CD14-positive monocyte (primary cell): Measurements from ENCODE around the gene HPS4. TPM values are rescaled to one million over a fixed set of nuclear protein-coding genes. Genes with fewer than 3 reads are reported as not detected.

Experiments used
- DNase-seq, 3 donors: peaks; one replicate each; pipeline ENCODE4 v3.0.0-alpha.2; 2011 to 2022
- H2AFZ ChIP-seq: 2 replicates; pipeline ENCODE4 v1.6.0; 2012; ENCODE audit warnings: mild to moderate bottlenecking, low read depth, low read length, inconsistent platforms; ENCODE audit not compliant: insufficient read depth, poor library complexity, severe bottlenecking
- H3K27ac ChIP-seq, 2 donors: 1 replicate in 1 of 2; 2 replicates in 1 of 2; pipeline ENCODE4 v1.5.1; 2012 to 2013; ENCODE audit warnings: low read length in 2 of 2, control low read depth in 1 of 2, inconsistent platforms in 1 of 2, low read depth in 1 of 2, mild to moderate bottlenecking in 1 of 2
- H3K27me3 ChIP-seq, 2 donors: one replicate each; pipeline versions ENCODE4 v1.6.0 to v1.6.1; 2011 to 2013; ENCODE audit warnings: low read length in 2 of 2; ENCODE audit not compliant: control insufficient read depth in 2 of 2, insufficient read depth in 2 of 2
- H3K36me3 ChIP-seq, 2 donors: replicated peaks in 1 of 2; 1 replicate in 1 of 2; 2 replicates in 1 of 2; pipeline versions ENCODE4 v1.5.1 to v1.6.1; 2012 to 2013; ENCODE audit warnings: low read length in 2 of 2, control low read depth in 1 of 2, inconsistent platforms in 1 of 2, mild to moderate bottlenecking in 1 of 2; ENCODE audit not compliant: insufficient read depth in 2 of 2, control insufficient read depth in 1 of 2
- H3K4me1 ChIP-seq, 2 donors: 1 replicate in 1 of 2; 2 replicates in 1 of 2; pipeline versions ENCODE4 v1.5.1 to v1.6.1; 2012 to 2013; ENCODE audit warnings: low read length in 2 of 2, control low read depth in 1 of 2, inconsistent platforms in 1 of 2, mild to moderate bottlenecking in 1 of 2, moderate library complexity in 1 of 2; ENCODE audit not compliant: insufficient read depth in 2 of 2, control insufficient read depth in 1 of 2
- H3K4me2 ChIP-seq: replicated peaks from 2 replicates; pipeline ENCODE3; 2012; ENCODE audit warnings: low read length, moderate library complexity, mild to moderate bottlenecking; ENCODE audit not compliant: poor library complexity, severe bottlenecking; ENCODE audit errors: extremely low read depth
- H3K4me3 ChIP-seq, 3 experiments: fragments of 200-600 bp in 1 of 3; sonication (generic) in 1 of 3; replicated peaks in 1 of 3; 1 replicate in 2 of 3; 2 replicates in 1 of 3; pipeline ENCODE4 v1.5.1; 2011 to 2013; ENCODE audit warnings: low read length in 3 of 3, mild to moderate bottlenecking in 3 of 3, control low read depth in 2 of 3, low read depth in 2 of 3, inconsistent platforms in 1 of 3, moderate library complexity in 1 of 3
- H3K79me2 ChIP-seq: 2 replicates; pipeline ENCODE4 v1.6.0; 2012; ENCODE audit warnings: mild to moderate bottlenecking, control low read depth, inconsistent platforms, low read length, moderate library complexity; ENCODE audit not compliant: insufficient read depth
- H3K9ac ChIP-seq: 2 replicates; pipeline ENCODE4 v1.6.0; 2017; ENCODE audit warnings: low read length, mild to moderate bottlenecking; ENCODE audit not compliant: insufficient read depth, poor library complexity, severe bottlenecking
- H3K9me3 ChIP-seq, 2 donors: replicated peaks in 1 of 2; 1 replicate in 1 of 2; 2 replicates in 1 of 2; pipeline versions ENCODE4 v1.5.1 to v1.6.1; 2012 to 2013; ENCODE audit warnings: low read length in 2 of 2, control low read depth in 1 of 2; ENCODE audit not compliant: control insufficient read depth in 1 of 2, insufficient read depth in 1 of 2
- H4K20me1 ChIP-seq: 2 replicates; pipeline ENCODE4 v1.6.0; 2012; ENCODE audit warnings: mild to moderate bottlenecking, low read length, control low read depth, moderate library complexity; ENCODE audit not compliant: insufficient read depth
- H3K27ac Mint-ChIP-seq, 7 donors: one replicate each; pipeline ENCODE4 v1.8.0; 2020; ENCODE audit warnings: mild to moderate bottlenecking in 7 of 7, mixed read lengths in 7 of 7, moderate library complexity in 6 of 7, inconsistent platforms in 2 of 7
- H3K27me3 Mint-ChIP-seq, 3 donors: one replicate each; pipeline ENCODE4 v1.8.0; 2021 to 2022; ENCODE audit warnings: low read depth in 3 of 3, mild to moderate bottlenecking in 3 of 3, mixed read lengths in 3 of 3, moderate library complexity in 3 of 3, inconsistent platforms in 1 of 3
- H3K36me3 Mint-ChIP-seq, 2 donors: one replicate each; pipeline ENCODE4 v1.8.0; 2020; ENCODE audit warnings: mixed read lengths in 2 of 2, inconsistent platforms in 1 of 2, mild to moderate bottlenecking in 1 of 2
- H3K4me1 Mint-ChIP-seq: one replicate; pipeline ENCODE4 v1.8.0; 2020; ENCODE audit warnings: mild to moderate bottlenecking, mixed read lengths
- H3K4me3 Mint-ChIP-seq, 2 donors: one replicate each; pipeline ENCODE4 v1.8.0; 2020; ENCODE audit warnings: mild to moderate bottlenecking in 2 of 2, mixed read lengths in 2 of 2, moderate library complexity in 1 of 2
- H3K9me3 Mint-ChIP-seq, 7 donors: one replicate each; pipeline ENCODE4 v1.8.0; 2020 to 2022; ENCODE audit warnings: mixed read lengths in 7 of 7, mild to moderate bottlenecking in 6 of 7, moderate library complexity in 6 of 7, inconsistent platforms in 2 of 7
- WGBS: methylation state at CpG from one replicate; pipeline ENCODE4 v1.1.5; 2013; ENCODE audit warnings: missing lambda C conversion rate; ENCODE audit not compliant: insufficient coverage; 5-methylcytosine and 5-hydroxymethylcytosine counted together
- intact Hi-C, 2 donors: fragments of 100-400 bp; cut with micrococcal nuclease; formaldehyde crosslinking; loops; one replicate each; pipeline versions ENCODE4 v1.15.0 to v1.15.1; 2023
- polyA plus RNA-seq, 3 donors: library from polyadenylated mRNA; depleted of rRNA in 1 of 3; unstranded in 2 of 3; stranded (reverse) in 1 of 3; fragments of 300-500 nt in 2 of 3; fragments of >200 nt in 1 of 3; fragmentation: Illumina TruSeq in 2 of 3; gene quantifications; 1 replicate in 2 of 3; 2 replicates in 1 of 3; pipeline ENCODE4 v1.2.3, GENCODE V29; 2012 to 2021
- TF ChIP-seq, protein P1 (sequence below): fragments of 200-600 bp; IDR thresholded peaks from one replicate; pipeline ENCODE4 v1.8.0; 2022; ENCODE audit warnings: antibody characterized with exemption, mild to moderate bottlenecking

Gene HPS4
- polyA plus RNA-seq, 3 donors = 5.7 to 21.6 (median 7.5) TPM

DNA sequence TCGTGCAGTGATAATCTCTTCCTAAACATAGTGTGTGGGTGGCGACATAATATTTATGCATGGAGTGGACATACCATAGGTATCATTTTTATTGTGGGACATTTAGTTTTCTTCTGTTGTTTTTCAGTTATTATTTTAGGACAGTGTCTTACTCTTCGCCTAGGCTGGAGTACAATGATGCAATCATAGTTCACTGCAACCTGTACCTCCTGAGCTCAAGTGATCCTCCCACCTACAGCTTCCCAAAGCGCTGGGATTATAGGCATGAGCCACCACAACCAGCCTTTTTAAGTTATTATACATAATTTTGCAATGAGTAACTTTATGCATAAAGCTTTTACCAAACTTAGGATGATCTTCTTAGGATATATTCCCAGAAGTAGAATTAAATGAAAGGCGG, 2.8 kb upstream of the HPS4 start:
- no peak overlapping the region for H3K4me2 ChIP-seq
- Mint-ChIP-seq H3K27ac (no peak overlapping the region), H3K36me3 (peaks cover 37 to 46% of the 10 kb centered on the region in 2 donors), H3K4me1 (peaks cover 34% of the 10 kb centered on the region), H3K9me3 (no peaks in the 10 kb centered on the region), H3K4me3 (no peak overlapping the region), H3K27me3 (no peaks in the 10 kb centered on the region)
- no peak overlapping the region for H2AFZ ChIP-seq
- no peak overlapping the region for H3K9ac ChIP-seq
- peaks cover 27 to 32% of the 10 kb centered on the region in 2 donors for H3K4me1 ChIP-seq
- H3K9me3 ChIP-seq = no peaks in the 10 kb centered on the region
- H4K20me1 ChIP-seq = no peaks in the 10 kb centered on the region
- no peak for DNase-seq
- H3K27ac ChIP-seq = no peak overlapping the region
- intact Hi-C loops = no loop called here
- no peaks in the 10 kb centered on the region for H3K27me3 ChIP-seq
- H3K36me3 ChIP-seq = peaks cover 37 to 48% of the 10 kb centered on the region in 2 donors
- H3K79me2 ChIP-seq = peaks cover 39% of the 10 kb centered on the region
- no peak overlapping the region for H3K4me3 ChIP-seq
- WGBS = no CpG with 5 or more reads among the region's 5 CpGs
- TF ChIP-seq, protein P1, sequence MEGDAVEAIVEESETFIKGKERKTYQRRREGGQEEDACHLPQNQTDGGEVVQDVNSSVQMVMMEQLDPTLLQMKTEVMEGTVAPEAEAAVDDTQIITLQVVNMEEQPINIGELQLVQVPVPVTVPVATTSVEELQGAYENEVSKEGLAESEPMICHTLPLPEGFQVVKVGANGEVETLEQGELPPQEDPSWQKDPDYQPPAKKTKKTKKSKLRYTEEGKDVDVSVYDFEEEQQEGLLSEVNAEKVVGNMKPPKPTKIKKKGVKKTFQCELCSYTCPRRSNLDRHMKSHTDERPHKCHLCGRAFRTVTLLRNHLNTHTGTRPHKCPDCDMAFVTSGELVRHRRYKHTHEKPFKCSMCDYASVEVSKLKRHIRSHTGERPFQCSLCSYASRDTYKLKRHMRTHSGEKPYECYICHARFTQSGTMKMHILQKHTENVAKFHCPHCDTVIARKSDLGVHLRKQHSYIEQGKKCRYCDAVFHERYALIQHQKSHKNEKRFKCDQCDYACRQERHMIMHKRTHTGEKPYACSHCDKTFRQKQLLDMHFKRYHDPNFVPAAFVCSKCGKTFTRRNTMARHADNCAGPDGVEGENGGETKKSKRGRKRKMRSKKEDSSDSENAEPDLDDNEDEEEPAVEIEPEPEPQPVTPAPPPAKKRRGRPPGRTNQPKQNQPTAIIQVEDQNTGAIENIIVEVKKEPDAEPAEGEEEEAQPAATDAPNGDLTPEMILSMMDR = no peak

GRCh38 chr22:26485806-26486390, 2.3 kb upstream of the HPS4 start:
- peaks cover 39% of the 10 kb centered on the region for H3K79me2 ChIP-seq
- peaks cover 32 to 41% of the 10 kb centered on the region in 2 donors for H3K36me3 Mint-ChIP-seq
- no CpG with 5 or more reads among the region's 3 CpGs for WGBS
- H3K9me3 Mint-ChIP-seq = no peaks in the 10 kb centered on the region
- H3K4me2 ChIP-seq = no peak overlapping the region
- H3K4me1 ChIP-seq = peaks cover 32 to 37% of the 10 kb centered on the region in 2 donors
- H3K4me3 Mint-ChIP-seq = no peak overlapping the region
- TF ChIP-seq, protein P1 = no peak
- no peak overlapping the region for H3K4me3 ChIP-seq
- no peak overlapping the region for H3K9ac ChIP-seq
- H4K20me1 ChIP-seq = no peaks in the 10 kb centered on the region
- intact Hi-C loops = no loop called here
- H2AFZ ChIP-seq = no peak overlapping the region
- H3K27me3 Mint-ChIP-seq = no peaks in the 10 kb centered on the region
- peaks cover 32 to 43% of the 10 kb centered on the region in 2 donors for H3K36me3 ChIP-seq
- H3K27ac ChIP-seq = no peak overlapping the region
- H3K27ac Mint-ChIP-seq = peak overlapping the region in 2 of 7 donors; percentile 17 to 59
- no peak for DNase-seq
- no peaks in the 10 kb centered on the region for H3K9me3 ChIP-seq
- H3K27me3 ChIP-seq = no peaks in the 10 kb centered on the region
- H3K4me1 Mint-ChIP-seq = peaks cover 39% of the 10 kb centered on the region
